ENCODE data around the gene ABCC8. TPM values are rescaled to one million over a fixed set of nuclear protein-coding genes. Genes with fewer than 3 reads are reported as not detected.

ABCC8 gene
- total RNA-seq, 1 donor: not detected

DNA sequence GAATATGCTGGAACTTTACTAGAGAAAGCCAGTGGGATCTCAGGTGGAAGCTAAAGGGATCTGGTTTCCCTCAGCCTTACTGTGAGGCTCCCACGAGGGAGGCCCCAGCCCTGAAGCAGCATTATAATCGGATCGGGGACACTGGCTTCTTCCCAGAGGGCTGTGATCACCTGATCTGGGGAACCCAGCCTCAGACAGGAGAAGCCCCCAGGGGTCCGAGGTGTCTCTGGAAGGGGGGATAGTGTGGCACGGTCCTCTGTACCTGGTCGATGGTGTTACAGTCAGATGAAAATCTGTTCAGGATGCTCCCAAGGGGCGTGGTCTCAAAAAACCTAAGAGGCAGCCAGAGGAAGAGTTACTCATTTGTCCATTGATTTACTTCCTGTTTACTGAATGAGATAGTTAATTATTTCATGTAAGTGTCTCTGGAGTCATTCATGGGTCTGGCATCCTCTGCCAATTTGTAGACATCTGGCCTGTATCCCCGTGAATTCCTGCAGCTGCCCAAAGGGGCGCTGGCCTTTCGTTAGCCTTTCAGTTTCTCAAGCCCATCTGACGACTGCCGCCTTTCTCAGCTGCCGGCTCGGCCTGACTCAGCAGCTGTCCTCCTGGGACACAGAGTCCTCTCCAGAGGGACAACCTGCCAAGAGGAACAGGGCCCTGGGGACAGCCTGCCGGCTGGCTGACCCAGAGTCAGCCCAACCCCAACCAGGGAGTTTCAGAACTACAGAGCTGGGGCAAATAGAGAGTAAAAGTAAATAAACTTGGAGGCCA lies 71.2 kb downstream of the ABCC8 start:
- no peak overlapping the region for H3K4me3 ChIP-seq (ENCODE audit: insufficient read depth, low read length)
- H2AFZ ChIP-seq (ENCODE audit: low read length): no peak overlapping the region
- H3K79me2 ChIP-seq (ENCODE audit: insufficient read depth, low read length): no peaks in the 10 kb centered on the region
- no peaks in the 10 kb centered on the region for H3K9me3 ChIP-seq (ENCODE audit: low read depth, low read length)
- TF ChIP-seq, protein P1, sequence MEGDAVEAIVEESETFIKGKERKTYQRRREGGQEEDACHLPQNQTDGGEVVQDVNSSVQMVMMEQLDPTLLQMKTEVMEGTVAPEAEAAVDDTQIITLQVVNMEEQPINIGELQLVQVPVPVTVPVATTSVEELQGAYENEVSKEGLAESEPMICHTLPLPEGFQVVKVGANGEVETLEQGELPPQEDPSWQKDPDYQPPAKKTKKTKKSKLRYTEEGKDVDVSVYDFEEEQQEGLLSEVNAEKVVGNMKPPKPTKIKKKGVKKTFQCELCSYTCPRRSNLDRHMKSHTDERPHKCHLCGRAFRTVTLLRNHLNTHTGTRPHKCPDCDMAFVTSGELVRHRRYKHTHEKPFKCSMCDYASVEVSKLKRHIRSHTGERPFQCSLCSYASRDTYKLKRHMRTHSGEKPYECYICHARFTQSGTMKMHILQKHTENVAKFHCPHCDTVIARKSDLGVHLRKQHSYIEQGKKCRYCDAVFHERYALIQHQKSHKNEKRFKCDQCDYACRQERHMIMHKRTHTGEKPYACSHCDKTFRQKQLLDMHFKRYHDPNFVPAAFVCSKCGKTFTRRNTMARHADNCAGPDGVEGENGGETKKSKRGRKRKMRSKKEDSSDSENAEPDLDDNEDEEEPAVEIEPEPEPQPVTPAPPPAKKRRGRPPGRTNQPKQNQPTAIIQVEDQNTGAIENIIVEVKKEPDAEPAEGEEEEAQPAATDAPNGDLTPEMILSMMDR (IDR thresholded peaks at IDR 0.05; ENCODE audit: extremely low read depth, low read depth, low read length): peak; percentile 40
- H3K27me3 ChIP-seq (ENCODE audit: insufficient read depth, low read length): peaks cover 15% of the 10 kb centered on the region
- H4K20me1 ChIP-seq (ENCODE audit: insufficient read depth, low read length): no peaks in the 10 kb centered on the region
- H3K36me3 ChIP-seq (ENCODE audit: insufficient read depth, low read length): no peaks in the 10 kb centered on the region
- H3K27ac ChIP-seq (ENCODE audit: low read depth, low read length): no peak overlapping the region
- peaks cover 9% of the 10 kb centered on the region for H3K4me1 ChIP-seq (ENCODE audit: insufficient read depth, low read length)
- DNase-seq (ENCODE audit: insufficient read length, low spot score, missing footprints): peak; percentile 93
- peak overlapping the region; percentile 16 for H3K4me2 ChIP-seq (ENCODE audit: insufficient read depth, low read length)

DNA sequence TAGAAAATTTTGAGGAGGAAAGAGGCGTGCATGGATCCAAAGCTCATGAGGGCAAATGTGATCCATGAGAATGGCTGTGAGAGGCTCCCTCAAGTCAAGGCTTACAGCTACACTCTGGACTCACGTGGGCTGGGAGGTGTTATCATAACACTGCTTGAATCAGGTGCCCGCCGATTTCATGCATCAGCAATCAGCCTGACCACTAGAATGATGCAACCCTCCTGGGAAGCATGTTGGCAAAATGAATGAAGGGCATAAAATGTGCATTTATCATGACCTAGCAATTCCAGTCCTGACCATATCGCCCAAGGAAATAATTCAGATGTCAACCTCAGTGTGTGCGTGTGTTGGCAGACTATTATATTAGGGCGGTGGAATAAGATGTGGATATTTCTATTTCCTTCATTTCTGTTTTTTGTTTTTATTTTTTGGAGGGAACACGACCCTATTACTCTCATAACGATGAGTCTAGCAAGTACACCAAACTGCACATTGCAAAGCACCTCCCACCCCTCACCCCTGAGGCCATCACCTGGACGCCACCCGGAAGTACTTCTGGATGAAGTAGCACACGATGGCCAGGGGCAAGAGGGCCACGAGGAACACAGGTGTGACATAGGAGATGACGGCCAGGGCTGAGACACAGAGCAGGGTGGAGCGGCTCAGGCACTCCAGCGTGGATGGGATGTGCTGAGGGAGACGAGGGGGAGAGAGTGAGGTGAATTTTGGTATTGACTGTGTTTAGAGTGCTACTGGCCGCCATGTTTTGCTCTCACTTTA lies 72.5 kb downstream of the ABCC8 start:
- no peaks in the 10 kb centered on the region for H4K20me1 ChIP-seq (ENCODE audit: insufficient read depth, low read length)
- H3K36me3 ChIP-seq (ENCODE audit: insufficient read depth, low read length): no peaks in the 10 kb centered on the region
- peaks cover 9% of the 10 kb centered on the region for H3K4me1 ChIP-seq (ENCODE audit: insufficient read depth, low read length)
- no peaks in the 10 kb centered on the region for H3K79me2 ChIP-seq (ENCODE audit: insufficient read depth, low read length)
- H3K4me3 ChIP-seq (ENCODE audit: insufficient read depth, low read length): no peak overlapping the region
- H3K9me3 ChIP-seq (ENCODE audit: low read depth, low read length): no peaks in the 10 kb centered on the region
- H3K27ac ChIP-seq (ENCODE audit: low read depth, low read length): no peak overlapping the region
- H3K4me2 ChIP-seq (ENCODE audit: insufficient read depth, low read length): no peak overlapping the region
- TF ChIP-seq, protein P1 (IDR thresholded peaks at IDR 0.05; ENCODE audit: extremely low read depth, low read depth, low read length): no peak
- H2AFZ ChIP-seq (ENCODE audit: low read length): no peak overlapping the region
- DNase-seq (ENCODE audit: insufficient read length, low spot score, missing footprints): no peak
- peaks cover 16% of the 10 kb centered on the region for H3K27me3 ChIP-seq (ENCODE audit: insufficient read depth, low read length)

DNA sequence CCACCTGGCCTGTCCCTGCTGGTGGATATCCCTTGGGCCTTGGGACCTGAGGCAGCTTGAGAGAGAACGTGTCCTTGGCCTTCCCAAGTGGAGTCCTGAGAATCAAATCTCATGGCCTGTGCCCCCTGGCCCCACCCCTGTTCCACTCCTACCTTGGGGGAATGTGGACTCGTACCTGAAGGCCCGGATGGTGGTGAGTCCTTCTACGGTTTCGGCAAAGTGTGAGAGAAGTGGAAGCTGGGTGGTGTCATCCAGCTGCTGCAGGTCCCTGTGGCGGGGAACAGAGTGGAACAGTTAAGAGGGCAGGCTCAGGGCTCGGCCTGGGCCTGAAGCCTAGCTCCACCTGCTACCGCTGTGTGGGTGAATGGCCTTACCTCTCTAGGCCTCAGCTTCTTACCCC lies 74.2 kb downstream of the ABCC8 start:
- Histone ChIP-seq H3K36me3 (ENCODE audit: insufficient read depth, low read length) (no peaks in the 10 kb centered on the region), H3K4me2 (ENCODE audit: insufficient read depth, low read length) (no peak overlapping the region), H2AFZ (ENCODE audit: low read length) (no peak overlapping the region), H3K4me3 (ENCODE audit: insufficient read depth, low read length) (no peak overlapping the region), H3K9me3 (ENCODE audit: low read depth, low read length) (no peaks in the 10 kb centered on the region), H3K4me1 (ENCODE audit: insufficient read depth, low read length) (peaks cover 9% of the 10 kb centered on the region), H3K27me3 (ENCODE audit: insufficient read depth, low read length) (peaks cover 12% of the 10 kb centered on the region), H3K79me2 (ENCODE audit: insufficient read depth, low read length) (no peaks in the 10 kb centered on the region), H4K20me1 (ENCODE audit: insufficient read depth, low read length) (no peaks in the 10 kb centered on the region), H3K27ac (ENCODE audit: low read depth, low read length) (no peak overlapping the region)
- DNase-seq (ENCODE audit: insufficient read length, low spot score, missing footprints): no peak
- TF ChIP-seq, protein P1 (IDR thresholded peaks at IDR 0.05; ENCODE audit: extremely low read depth, low read depth, low read length): no peak

DNA sequence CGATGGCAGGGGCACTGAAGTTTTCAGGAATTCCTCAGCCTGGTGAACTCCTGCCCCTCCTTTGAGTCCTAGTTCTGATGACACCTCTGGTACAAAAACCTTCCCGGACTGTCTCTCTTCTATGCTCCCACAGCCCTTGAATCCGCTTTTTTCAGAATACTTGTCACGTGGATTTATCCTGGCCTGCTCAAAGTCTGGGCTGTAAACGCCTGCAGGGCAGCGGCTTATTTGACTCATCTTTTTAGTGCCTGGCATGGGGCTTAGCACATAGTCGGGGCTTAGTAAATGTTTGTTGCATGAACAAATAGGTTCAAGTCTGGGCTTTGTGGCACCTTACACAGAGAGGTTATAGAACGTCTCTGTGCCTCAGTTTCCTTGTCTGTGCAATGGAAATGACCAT lies 74.8 kb downstream of the ABCC8 start:
- H2AFZ ChIP-seq (ENCODE audit: low read length): no peak overlapping the region
- TF ChIP-seq, protein P1 (IDR thresholded peaks at IDR 0.05; ENCODE audit: extremely low read depth, low read depth, low read length): no peak
- no peak for DNase-seq (ENCODE audit: insufficient read length, low spot score, missing footprints)
- no peak overlapping the region for H3K4me2 ChIP-seq (ENCODE audit: insufficient read depth, low read length)
- H3K9me3 ChIP-seq (ENCODE audit: low read depth, low read length): no peaks in the 10 kb centered on the region
- H3K4me1 ChIP-seq (ENCODE audit: insufficient read depth, low read length): peaks cover 9% of the 10 kb centered on the region
- H4K20me1 ChIP-seq (ENCODE audit: insufficient read depth, low read length): no peaks in the 10 kb centered on the region
- no peak overlapping the region for H3K4me3 ChIP-seq (ENCODE audit: insufficient read depth, low read length)
- H3K36me3 ChIP-seq (ENCODE audit: insufficient read depth, low read length): no peaks in the 10 kb centered on the region
- H3K27ac ChIP-seq (ENCODE audit: low read depth, low read length): no peak overlapping the region
- H3K27me3 ChIP-seq (ENCODE audit: insufficient read depth, low read length): peaks cover 12% of the 10 kb centered on the region
- no peaks in the 10 kb centered on the region for H3K79me2 ChIP-seq (ENCODE audit: insufficient read depth, low read length)
